Stimulated activated naive CD4-positive, alpha-beta T cell (primary cell): ENCODE results near the gene GCNT1.

Experiments used
- DNase-seq, 6 experiments: peaks; one replicate each; lab custom pipeline; 2025; lab: John Stamatoyannopoulos, UW

The GCNT1 gene

DNA sequence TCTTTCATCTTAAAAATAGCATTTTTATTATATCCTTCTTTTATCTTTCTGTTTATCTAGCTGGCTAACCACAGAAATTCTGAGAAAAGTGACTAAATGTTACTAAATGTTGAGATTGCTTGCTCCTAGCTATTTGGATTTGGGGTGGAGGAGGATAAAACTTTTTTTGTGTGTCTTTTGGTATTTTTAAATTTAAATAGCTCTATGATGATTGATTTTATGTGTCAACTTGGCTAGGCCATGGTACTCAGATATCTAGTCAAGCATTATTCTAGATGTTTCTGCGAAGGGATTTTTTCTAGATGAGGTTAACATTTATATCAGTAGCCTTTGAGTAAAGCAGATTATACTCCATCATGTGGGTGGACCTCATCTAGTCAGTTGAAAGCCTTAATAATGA is 75.0 kb downstream of the GCNT1 start:
- no peak for DNase-seq

DNA sequence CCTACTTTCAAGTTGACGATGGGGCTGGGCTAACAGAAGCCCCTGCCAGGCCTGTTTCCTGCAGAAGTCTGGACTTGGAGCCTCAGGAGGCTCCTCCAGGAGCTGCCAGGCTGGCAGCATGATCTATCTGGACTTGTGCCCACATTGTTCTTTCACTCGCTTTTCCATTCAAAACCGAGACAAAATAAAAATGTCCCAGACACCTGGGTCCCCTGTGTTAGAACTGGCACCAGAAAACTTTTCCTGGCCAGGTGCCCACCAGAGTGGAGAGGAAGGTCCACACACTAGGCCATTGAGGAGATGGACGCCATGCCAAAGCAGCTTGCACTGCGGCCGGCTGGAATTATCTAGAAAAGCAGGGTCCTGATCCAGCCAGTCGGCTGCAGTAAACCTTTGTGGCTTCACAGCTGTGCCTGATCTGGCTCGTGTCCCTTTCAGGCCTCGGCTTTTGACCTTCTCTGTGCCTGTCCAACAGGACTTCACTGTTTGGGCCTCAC is 78.2 kb downstream of the GCNT1 start:
- DNase-seq: no peak

DNA sequence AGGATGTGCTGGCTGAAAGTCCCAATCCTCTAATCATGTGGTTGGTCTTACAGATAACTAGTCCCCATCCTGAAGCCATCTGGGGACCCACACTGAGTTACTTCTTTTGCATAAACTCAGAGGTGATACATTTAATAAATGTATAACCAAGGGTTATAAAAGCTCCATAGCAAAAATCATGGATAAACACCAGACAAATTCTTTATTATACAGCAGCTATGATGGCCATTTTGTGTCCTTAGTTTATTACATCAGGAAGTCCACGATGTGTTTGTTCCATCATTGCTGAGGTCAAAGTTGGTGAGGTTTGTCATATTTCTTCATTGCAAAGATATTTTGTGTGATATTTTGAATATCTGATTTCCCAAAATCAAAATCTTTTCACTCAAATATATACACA is 80.2 kb downstream of the GCNT1 start:
- DNase-seq: no peak

DNA sequence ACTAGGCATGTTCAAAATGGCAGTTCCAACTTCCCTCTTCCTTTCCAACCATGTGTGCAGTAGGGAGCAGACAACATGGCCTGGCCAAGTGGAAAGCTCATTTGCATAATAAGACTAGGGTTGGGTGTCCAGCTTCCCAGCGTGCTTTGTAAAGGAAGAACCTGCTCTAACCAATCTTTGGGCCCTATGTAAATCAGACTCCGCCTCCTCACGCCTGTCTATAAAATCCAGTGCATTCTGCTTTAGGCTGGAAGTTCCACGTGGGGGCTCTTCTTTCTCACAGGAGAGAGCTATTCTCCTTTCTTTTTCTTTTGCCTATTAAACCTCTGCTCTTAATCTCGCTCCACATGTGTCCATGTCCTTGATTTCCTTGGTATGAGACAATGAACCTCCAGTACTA is 83.4 kb downstream of the GCNT1 start:
- DNase-seq: no peak

DNA sequence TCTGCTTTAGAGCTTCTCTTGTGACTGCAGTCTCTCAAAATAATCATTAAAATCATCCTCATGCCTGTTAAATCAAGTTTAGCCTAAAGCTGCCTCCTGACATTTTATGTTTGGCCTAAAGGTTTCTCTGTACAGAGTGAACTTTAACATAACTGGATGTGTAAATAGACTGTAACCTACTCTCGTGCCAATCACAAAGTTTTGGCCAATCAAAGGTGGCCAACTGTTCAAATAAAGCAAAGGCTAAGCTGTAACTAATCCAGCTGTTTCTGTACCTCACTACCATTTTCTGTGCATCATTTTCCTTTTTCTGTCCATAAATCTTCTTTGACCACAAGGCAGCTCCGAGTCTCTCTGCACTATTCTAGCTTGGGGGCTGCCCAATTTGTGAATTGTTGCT is 86.2 kb downstream of the GCNT1 start:
- no peak for DNase-seq

DNA sequence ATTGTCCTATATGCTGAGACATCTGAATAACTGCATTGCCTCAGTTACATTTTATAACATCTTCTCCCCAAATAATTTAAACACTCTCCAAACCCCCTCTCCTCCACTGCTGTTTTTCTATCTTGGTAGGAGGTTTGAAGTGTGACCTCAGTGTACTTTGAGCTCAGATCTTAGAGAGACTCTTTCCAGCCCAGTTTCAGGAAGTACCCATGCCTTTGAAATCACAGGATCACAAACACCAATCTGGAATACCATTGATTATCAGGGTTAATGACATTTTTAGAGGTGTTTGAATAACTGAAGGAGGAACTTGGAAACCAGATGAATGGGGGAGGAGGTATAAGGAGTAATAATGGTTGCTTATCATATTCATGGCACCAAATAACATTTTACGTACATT is 93.2 kb downstream of the GCNT1 start:
- DNase-seq: no peak

DNA sequence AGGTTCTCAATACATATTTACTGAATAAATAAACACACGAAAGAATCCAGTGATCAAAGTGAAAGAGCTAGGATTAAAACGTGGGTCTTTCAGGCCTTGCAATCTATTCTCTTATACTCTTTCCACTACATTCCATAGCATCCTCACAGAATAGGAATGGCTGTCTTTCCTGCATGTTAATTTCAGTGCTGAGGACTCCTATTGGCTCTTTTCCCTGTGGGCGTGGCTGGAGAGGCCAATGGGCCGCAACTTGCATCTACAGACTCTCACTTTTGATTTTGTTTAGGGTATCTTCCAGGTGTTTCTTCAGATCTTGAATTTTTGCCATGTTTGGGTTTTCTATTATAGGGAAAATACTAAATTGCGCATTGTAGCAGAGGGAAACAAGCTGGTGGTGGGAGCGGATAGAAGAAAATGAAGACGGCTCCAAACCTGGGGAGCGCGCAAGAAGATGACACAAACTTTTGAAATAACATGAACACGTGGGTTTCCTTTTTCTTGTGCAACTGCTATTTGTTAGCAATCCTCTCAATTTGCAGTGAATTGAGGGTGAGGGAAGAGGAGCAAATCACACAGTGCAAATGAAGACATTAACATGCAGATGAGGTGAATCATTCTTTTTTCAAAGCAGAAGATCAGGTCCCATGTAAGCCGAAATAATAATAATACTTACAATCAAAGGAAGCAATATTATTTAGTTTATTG is 93.9 kb downstream of the GCNT1 start:
- DNase-seq: no peak

DNA sequence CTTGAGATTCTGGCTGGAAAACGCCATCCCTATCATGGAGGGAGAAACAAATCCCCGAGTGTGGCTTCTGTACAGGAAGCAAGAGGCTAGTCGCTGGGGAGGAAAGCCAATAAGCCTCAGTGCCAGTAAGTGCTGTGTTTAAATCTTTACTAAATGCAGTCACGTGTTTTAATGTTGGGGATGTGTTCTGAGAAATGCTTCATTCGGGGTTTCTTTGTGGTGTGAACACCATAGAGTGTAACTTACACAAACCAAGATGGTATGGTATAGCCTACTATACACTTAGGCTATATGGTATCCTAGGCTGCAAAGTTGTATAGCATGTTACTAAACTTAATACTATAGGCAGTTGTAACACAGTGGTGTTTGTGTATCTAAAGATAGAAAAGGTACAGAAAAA is 94.7 kb downstream of the GCNT1 start:
- DNase-seq: no peak
